Measurements from ENCODE around the gene FOXB2.

FOXB2 gene

DNA sequence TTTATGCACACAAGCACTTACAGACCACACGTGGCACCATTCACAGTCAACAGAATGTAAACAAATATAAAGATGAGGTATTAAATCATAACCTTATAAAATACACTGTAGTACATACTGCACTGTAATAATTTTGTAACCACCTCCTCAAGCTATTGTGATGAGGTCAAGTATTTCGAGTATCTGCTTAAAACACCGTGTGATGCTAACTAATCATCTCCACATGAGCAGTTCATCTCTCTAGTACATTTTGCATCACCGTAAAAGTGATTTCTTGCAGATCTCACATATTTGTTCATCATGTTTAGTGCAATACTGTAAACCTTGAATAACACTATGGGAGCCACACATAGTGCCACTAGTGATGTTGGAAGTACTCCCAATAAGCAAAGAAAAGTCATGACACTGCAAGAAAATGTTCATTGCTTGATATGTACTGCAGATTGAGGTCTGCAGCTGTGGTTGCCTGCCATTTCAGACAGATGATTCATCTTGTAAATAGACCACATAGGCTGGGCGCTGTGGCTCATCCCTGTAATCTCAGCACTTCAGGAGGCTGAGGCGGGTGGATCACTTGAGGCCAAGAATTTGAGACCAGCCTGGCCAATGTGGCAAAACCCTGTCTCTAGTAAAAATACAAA is 44.3 kb downstream of the FOXB2 start:
- Mint-ChIP-seq H3K27ac (no peak overlapping the region), H3K9me3 (peaks cover 13% of the 10 kb centered on the region), H3K4me3 (no peak overlapping the region), H3K4me1 (ENCODE audit: low read depth) (no peaks in the 10 kb centered on the region), H3K27me3 (no peaks in the 10 kb centered on the region), H3K36me3 (ENCODE audit: low read depth) (no peaks in the 10 kb centered on the region)
- intact Hi-C loops (cut with micrococcal nuclease), result no loop called here

DNA sequence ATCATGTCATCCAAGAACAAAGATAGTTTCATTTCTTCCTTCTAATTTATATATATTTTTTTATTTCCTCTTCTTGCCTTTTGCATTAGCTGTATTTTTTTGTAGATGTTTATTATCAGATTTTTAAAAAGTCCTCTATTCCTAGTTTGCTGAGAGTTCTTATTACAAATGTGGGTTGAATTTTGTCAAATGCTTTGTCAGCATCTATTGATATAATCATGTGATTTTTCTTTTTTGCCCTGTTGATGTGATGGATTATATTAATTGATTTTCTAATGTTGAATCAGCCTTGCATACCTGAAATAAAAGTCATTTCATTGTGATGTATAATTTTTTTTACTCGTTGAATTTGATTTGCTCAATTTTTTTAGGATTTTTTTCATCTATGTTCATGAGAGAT is 46.9 kb downstream of the FOXB2 start:
- H3K9me3 Mint-ChIP-seq, result peaks cover 7% of the 10 kb centered on the region
- H3K36me3 Mint-ChIP-seq (ENCODE audit: low read depth), result no peaks in the 10 kb centered on the region
- H3K4me3 Mint-ChIP-seq, result no peak overlapping the region
- H3K27me3 Mint-ChIP-seq, result no peaks in the 10 kb centered on the region
- intact Hi-C loops (cut with micrococcal nuclease), result no loop called here
- H3K27ac Mint-ChIP-seq, result no peak overlapping the region
- no peaks in the 10 kb centered on the region for H3K4me1 Mint-ChIP-seq (ENCODE audit: low read depth)
